Measurements from ENCODE around the gene SKAP2. TPM values are rescaled to one million over a fixed set of nuclear protein-coding genes. Genes with fewer than 3 reads are reported as not detected.

SKAP2 gene
- total RNA-seq, 1 donor from 2014 or later = 4.8 TPM

DNA sequence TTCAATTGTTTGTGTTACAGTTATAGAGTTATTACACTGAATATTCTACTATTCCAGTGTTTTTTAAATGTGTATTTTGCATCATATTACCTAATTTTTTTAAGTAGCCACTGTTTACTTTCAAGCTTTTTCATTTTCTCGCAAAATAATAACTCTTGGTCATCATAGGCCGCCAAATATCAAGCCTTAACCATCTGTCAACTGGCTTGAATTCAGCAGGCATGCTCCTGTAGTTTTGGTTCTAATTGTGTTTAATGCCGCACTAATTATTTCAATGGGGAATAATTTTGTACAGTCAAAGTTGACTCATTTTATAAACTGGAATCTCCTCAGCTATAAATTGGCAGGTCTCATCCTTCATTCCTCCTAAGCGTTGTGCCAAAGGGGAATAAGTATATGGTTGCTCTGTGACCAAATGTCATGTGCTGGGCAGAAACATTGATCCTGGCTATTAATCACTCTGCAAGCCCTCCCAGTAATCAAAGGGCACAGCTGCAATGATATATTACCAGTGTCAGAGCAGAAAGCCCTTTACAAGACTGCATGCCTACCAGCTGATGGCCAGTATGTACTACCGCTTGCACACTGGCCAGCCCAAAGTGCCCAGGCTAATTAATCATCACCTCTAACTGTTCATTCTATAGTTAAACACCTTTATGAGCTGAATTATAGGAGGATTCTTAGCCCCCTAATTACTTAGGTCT lies 74.8 kb downstream of the SKAP2 start:
- no peaks in the 10 kb centered on the region for H3K36me3 Mint-ChIP-seq (ENCODE audit: low read depth)
- no peak overlapping the region for H3K27ac Mint-ChIP-seq (ENCODE audit: unreplicated experiment)

DNA sequence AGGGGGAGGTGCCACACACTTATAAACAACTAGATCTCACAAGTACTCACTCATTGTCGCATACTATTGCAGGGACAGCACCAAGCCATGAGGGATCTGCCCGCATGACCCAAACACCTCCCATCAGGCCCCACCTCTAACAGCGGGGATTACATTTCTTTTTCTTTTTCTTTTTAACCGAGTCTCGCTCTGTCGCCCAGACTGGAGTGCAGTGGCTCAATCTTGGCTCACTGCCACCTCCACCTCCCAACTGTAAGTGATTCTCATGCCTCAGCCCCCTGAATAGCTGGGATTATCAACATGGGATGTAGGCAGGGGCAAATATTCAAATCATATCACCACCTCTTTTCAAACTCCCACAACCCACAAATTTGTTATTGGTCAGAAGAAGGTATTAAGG lies 76.7 kb downstream of the SKAP2 start:
- no peaks in the 10 kb centered on the region for H3K9me3 Mint-ChIP-seq (ENCODE audit: low read depth)
- H3K27me3 Mint-ChIP-seq (ENCODE audit: low read depth) = peaks cover 8% of the 10 kb centered on the region
- DNase-seq (ENCODE audit: low spot score) = no peak
- no peaks in the 10 kb centered on the region for H3K4me1 Mint-ChIP-seq (ENCODE audit: low read depth)
- H3K27ac Mint-ChIP-seq (ENCODE audit: unreplicated experiment) = no peak overlapping the region
- peaks cover 1% of the 10 kb centered on the region for H3K36me3 Mint-ChIP-seq (ENCODE audit: low read depth)
- TF ChIP-seq, protein P1, sequence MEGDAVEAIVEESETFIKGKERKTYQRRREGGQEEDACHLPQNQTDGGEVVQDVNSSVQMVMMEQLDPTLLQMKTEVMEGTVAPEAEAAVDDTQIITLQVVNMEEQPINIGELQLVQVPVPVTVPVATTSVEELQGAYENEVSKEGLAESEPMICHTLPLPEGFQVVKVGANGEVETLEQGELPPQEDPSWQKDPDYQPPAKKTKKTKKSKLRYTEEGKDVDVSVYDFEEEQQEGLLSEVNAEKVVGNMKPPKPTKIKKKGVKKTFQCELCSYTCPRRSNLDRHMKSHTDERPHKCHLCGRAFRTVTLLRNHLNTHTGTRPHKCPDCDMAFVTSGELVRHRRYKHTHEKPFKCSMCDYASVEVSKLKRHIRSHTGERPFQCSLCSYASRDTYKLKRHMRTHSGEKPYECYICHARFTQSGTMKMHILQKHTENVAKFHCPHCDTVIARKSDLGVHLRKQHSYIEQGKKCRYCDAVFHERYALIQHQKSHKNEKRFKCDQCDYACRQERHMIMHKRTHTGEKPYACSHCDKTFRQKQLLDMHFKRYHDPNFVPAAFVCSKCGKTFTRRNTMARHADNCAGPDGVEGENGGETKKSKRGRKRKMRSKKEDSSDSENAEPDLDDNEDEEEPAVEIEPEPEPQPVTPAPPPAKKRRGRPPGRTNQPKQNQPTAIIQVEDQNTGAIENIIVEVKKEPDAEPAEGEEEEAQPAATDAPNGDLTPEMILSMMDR (IDR thresholded peaks at IDR 0.05) = no peak
- H3K4me3 Mint-ChIP-seq (ENCODE audit: unreplicated experiment) = no peak overlapping the region

More for the DNA sequence above, 74.8 kb downstream of the SKAP2 start:
- DNase-seq (ENCODE audit: low spot score) = no peak
- TF ChIP-seq, protein P1 (IDR thresholded peaks at IDR 0.05) = no peak
- Mint-ChIP-seq H3K9me3 (ENCODE audit: low read depth) (no peaks in the 10 kb centered on the region), H3K4me3 (ENCODE audit: unreplicated experiment) (no peak overlapping the region), H3K4me1 (ENCODE audit: low read depth) (no peaks in the 10 kb centered on the region), H3K27me3 (ENCODE audit: low read depth) (peaks cover 6% of the 10 kb centered on the region)

DNA sequence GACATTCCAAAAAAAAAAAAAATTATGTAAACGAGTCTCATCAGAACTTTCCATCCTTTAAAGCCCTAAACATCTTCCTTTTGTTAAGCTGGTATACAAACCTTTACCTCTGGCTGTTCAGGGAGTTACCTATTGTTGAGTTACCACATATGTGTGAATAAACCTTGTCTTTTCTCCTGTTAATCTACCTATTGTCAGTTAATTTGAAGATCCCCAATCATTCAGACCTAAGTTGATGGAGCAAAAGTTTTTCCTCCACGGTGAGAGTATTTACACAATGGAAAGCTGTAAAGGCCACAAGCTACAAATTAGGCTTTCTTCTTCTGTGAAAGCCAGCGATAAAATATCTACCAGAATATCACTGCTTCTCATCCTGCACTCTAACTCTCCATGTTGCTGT lies 80.3 kb downstream of the SKAP2 start:
- Mint-ChIP-seq H3K9me3 (ENCODE audit: low read depth) (no peaks in the 10 kb centered on the region), H3K36me3 (ENCODE audit: low read depth) (peaks cover 4% of the 10 kb centered on the region), H3K27ac (ENCODE audit: unreplicated experiment) (no peak overlapping the region)

DNA sequence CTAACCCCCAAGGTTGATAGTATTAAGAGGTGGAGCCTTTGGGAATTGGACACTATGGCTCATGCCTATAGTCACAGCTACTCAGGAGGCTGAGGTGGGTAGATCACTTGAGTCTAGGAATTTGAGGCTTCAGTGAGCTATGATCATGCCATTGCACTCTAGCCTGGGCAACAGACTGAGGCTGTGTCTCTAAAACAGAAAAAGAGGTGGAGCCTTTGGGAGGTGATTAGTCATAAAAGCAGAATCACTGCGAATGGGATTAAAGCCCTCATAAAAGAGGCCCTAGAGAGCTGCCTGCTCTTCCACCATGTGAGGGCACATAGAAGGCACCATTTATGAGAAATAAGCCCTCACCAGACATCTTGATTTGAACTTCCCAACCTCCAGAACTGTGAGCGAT lies 81.9 kb downstream of the SKAP2 start:
- no peak overlapping the region for H3K27ac Mint-ChIP-seq (ENCODE audit: unreplicated experiment)
- H3K9me3 Mint-ChIP-seq (ENCODE audit: low read depth) = no peaks in the 10 kb centered on the region
- H3K36me3 Mint-ChIP-seq (ENCODE audit: low read depth) = peaks cover 4% of the 10 kb centered on the region
- H3K27me3 Mint-ChIP-seq (ENCODE audit: low read depth) = peaks cover 7% of the 10 kb centered on the region
- TF ChIP-seq, protein P1 (IDR thresholded peaks at IDR 0.05) = no peak
- no peak for DNase-seq (ENCODE audit: low spot score)
- H3K4me1 Mint-ChIP-seq (ENCODE audit: low read depth) = no peaks in the 10 kb centered on the region
- H3K4me3 Mint-ChIP-seq (ENCODE audit: unreplicated experiment) = no peak overlapping the region

More for the DNA sequence above, 80.3 kb downstream of the SKAP2 start:
- DNase-seq (ENCODE audit: low spot score) = no peak
- H3K4me1 Mint-ChIP-seq (ENCODE audit: low read depth) = no peaks in the 10 kb centered on the region
- peaks cover 7% of the 10 kb centered on the region for H3K27me3 Mint-ChIP-seq (ENCODE audit: low read depth)
- TF ChIP-seq, protein P1 (IDR thresholded peaks at IDR 0.05) = no peak
- H3K4me3 Mint-ChIP-seq (ENCODE audit: unreplicated experiment) = no peak overlapping the region

DNA sequence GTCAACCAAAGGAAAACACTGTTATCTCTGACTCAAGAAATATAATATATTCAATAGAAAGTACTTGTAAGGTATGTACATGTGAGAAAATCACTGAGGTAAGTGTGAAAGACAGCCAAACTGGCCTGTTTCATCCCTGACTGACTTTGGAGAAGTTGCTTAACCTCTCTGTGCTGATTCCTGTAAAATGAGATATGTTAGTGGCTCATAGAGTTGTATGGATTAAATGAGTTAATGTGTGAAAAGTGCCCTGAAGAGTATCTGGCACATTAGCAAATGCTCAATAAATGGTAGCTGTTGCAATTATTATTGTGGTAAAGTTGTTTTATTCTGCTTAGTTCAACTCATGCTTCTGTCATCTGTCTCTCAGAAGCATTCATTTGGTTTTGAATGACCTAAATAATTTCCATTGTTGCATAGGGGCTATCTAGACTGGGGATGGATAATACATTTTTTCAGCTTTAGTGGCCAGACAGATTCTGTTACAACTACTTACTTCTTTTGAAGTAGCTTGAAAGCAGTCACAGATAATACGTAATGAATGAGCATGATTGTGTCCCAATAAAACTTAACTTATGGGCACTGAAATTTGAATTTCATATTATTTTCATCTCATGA lies 84.3 kb downstream of the SKAP2 start:
- DNase-seq (ENCODE audit: low spot score) = no peak
- no peaks in the 10 kb centered on the region for H3K4me1 Mint-ChIP-seq (ENCODE audit: low read depth)
- H3K27me3 Mint-ChIP-seq (ENCODE audit: low read depth) = peaks cover 7% of the 10 kb centered on the region
- TF ChIP-seq, protein P1 (IDR thresholded peaks at IDR 0.05) = no peak
- no peaks in the 10 kb centered on the region for H3K9me3 Mint-ChIP-seq (ENCODE audit: low read depth)
- peaks cover 4% of the 10 kb centered on the region for H3K36me3 Mint-ChIP-seq (ENCODE audit: low read depth)
- H3K27ac Mint-ChIP-seq (ENCODE audit: unreplicated experiment) = no peak overlapping the region
- H3K4me3 Mint-ChIP-seq (ENCODE audit: unreplicated experiment) = no peak overlapping the region

Measured in chondrocyte (in vitro differentiated cells).